KG1 (cell line): ENCODE results near the gene RNU2-1.
"Not testable (repeated sequence)": the region's sequence is repeated elsewhere in the genome, so short reads cannot be mapped to it uniquely, and the experiment has no call there.

Experiments
- DNase-seq: peaks from one replicate; lab custom pipeline; 2025; lab: John Stamatoyannopoulos, UW

Gene RNU2-1

DNA sequence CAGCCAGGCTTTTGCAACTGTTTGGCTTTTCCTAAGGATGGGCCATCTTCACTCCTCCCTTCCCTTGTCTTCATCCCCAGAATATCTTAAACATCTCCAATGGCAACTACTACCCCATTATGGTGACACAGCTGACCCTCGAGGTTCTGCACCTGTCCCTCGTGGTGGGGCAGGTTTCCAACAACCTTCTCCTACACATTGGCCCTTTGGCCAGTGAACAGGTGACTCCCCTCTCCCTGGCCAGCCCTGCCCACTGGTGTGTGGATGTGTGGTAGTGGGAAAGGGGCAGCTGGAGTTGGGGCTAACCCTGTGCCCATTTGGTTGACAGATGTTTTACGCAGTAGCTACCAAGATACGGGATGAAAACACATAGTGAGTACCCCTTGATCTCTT, 17.4 kb downstream of the RNU2-1 start:
- DNase-seq: no peak

DNA sequence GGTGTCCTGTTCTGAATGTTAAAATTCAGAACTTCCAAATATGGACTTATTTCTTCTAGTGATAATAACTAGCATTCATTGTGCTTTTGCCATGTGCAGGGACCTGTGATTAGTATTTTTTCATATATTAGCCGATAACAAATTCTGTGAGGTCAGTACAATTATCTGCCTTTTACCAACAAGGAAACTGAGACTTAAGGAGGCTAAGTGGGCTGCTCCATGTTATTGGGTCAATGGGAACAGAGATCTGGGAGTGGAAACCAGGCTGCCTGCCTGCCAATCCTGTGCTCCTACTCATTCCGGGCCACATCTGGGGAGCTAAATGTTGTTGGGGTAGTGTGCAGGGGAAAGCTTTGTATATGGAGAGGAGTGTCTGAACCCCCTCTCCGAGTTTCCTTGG, 18.4 kb downstream of the RNU2-1 start:
- DNase-seq: no peak

DNA sequence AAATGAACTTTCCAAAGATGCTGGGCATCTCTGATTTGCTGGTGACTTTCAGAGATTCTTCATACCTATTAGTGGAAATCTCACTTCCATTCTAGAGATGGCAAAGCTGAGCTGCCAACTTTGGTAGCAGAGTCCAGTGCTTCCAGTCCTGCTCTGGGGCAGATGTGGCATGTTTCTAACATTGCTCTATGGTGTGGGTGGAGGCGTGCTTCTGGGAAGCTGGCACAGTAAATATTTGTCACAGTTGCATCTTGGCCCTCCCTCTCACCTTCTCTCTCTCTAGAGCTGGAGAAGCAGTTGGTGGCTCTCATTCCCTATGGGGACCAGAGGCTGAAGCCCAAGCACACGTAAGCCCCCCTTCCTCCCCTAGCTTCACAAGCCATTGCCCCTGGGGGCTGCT, 20.2 kb downstream of the RNU2-1 start:
- no peak for DNase-seq

DNA sequence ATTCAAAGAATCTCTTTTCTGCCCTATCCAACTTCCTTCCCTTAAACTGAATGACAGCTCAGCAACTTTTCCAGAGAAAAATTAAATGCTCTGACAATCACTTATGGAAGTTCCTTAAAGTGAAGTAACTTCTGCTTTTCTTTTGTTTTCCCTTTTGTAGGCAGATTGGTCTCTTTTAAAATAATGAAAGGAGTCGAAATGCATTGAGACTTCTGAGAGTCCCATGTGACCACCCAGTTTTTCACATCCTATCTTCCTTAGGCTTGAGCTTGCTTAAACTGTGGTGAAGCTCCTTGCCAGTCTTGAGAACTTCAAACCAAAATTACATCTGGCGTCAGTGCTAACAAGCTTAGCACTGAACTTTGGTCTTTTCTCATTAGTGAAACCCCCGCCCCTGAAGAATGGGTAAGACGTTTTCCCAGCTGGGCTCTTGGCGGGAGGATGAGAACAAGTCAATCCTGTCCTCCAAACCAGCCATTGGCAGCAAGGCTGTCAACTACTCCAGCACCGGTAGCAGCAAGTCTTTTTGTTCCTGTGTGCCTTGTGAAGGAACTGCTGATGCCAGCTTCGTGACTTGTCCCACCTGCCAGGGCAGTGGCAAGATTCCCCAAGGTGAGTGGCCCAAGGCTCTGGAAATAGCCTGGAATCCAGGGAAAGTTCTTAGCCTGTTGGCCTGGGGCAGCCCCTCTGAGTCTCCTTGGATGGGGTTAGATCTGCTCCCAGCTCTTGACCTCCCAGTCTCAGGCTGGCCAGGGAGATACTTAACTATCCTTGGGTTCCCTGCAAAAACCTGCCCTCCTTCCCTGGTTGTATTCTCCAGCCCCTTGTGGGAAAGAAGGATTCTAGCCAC, 20.9 kb downstream of the RNU2-1 start:
- DNase-seq: no peak

DNA sequence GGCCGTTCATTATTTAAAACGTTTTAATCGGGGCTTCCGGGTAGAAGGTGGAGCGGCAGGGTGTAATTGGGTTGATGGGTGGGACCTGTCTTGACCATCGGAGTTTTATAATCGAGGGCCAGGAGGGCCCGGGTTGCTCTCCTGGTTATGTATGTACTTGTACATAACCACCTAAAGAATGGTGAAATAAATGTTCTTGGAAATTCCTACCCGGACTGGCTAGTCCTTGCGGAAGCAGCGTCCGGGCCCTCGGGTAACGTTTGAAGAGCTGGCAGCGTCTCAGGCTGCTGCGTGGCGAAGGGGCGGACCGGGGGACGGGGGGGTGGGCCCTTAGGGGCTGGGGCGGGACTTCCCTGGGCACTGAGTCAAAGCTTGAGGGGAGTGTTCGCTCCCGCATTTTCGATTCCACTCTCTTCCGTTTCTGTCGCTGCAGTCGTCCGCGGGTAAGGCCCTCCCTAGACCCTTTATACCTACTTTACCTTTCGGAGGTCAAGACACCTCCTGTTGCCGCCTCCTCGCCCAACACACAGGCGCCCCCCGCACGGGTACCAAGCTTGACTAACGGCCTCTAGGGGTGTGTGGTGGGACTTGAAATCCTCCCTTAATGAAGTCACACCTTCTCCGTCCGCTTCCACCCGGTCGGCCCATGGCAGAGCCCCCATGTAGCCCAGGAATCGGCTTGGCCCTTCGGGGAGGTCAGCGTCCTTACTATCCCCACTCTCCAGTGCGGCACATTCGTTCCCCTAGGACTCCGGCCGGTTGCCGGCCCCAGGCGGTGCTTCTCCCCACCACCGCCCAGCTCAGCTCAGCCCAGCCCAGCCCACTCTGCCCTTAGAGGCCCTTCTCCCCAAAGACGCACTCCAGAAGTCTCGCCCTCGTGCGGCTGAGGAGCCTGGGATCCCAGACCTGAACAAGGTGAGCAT, 22.0 kb downstream of the RNU2-1 start, which contains the start of gene TMEM106A:
TSS of gene TMEM106A (plus strand) at position 396 of the 923 bp plus-strand sequence. CDS start 1,167 bp downstream, outside the sequence.
- DNase-seq: peak; percentile 89

DNA sequence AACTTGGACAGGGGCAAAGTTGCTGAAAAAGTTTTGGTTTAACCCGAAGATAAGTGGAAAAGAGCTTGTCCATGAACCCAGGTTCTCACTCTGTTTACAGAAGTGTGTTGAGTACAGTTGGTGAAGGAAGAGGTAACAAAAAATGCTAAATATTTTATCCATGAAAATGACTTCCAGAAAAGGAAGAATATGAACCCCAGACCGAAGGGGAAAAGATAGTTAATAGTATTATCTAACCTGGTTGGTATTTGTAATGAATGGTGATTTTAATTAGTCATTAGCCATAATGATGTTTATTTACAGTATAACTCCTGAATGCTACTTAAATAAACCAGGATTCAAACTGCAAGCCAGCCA, 22.7 kb downstream of the RNU2-1 start:
- no peak for DNase-seq

DNA sequence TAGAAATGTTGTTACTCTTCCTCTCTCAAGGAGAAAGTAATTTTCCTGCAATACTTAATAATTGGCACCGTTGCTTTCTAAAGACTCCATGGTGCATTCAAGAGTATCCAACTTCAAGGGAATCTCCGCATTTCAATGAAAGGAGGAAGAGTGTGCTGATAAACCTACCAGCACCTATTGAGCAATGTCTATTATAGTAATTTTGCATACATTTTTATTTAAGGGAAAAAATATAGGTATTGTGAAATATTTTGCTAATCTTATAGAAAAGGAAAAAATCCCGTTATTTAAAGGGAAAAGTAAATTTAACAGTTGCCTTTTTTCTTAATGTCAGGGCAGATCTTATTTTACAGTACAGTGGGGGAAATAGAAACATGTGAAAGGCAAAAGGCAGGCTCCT, 23.2 kb downstream of the RNU2-1 start:
- DNase-seq: no peak

DNA sequence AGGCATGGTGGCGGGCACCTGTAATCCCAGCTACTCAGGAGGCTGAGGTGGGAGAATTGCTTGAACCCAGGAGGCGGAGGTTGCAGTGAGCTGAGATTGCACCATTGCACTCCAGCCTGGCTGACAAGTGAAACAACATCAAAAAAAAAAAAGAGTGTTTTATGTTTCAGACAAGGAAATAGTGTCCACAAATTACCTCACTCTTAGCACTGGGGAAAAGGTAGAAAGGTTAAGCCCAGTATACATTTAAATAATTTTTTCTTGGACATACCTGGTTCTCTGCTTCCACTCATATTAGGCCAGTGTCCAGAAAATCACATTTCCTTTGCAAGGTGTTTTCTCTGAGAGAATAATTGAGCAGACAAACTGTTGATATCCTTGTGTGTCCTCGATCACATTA, 30.8 kb downstream of the RNU2-1 start:
- not testable (repeated sequence) for DNase-seq

DNA sequence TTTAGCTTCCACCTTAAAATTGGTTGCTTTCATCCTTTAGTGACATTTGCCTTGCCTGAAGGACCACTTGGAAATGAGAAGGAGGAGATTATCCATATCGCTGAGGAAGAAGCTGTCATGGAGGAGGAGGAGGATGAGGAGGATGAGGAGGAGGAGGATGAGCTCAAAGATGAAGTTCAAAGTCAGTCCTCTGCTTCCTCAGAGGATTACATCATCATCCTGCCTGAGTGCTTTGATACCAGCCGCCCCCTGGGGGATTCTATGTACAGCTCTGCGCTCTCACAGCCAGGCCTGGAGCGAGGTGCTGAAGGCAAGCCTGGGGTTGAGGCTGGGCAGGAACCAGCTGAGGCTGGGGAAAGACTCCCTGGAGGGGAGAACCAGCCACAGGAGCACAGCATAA, 33.6 kb downstream of the RNU2-1 start:
- no peak for DNase-seq

DNA sequence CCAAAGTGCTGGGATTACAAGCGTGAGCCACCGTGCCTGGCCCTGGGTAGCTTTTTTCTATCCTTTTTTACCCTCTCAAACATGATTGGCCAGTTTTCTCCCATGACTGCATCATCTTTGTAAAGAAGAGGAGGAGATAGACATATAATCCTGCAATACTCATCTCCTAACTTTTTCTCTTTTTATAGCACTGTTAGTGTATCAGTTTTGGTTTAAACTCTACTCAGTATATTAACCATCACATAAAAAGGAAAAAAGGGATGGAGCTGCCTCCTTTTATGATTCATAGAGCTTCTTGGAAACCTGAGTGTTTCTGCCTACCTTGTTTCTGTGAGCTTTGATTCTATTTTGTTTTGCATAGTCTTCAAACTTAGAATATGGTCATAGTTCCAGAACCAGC, 34.1 kb downstream of the RNU2-1 start:
- DNase-seq: no peak

DNA sequence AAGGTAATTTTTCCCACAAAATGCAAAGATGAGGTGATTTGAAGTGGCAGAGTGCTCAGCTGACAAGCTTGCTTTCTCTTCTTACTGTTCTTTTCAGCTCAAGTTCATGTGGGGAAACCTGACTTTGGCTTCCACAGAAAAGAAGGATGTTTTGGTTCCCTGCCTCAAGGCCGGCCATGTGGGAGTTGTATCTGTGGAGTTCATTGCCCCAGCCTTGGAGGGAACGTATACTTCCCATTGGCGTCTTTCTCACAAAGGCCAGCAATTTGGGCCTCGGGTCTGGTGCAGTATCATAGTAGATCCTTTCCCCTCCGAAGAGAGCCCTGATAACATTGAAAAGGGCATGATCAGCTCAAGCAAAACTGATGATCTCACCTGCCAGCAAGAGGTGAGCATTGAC, 40.5 kb downstream of the RNU2-1 start:
- no peak for DNase-seq

DNA sequence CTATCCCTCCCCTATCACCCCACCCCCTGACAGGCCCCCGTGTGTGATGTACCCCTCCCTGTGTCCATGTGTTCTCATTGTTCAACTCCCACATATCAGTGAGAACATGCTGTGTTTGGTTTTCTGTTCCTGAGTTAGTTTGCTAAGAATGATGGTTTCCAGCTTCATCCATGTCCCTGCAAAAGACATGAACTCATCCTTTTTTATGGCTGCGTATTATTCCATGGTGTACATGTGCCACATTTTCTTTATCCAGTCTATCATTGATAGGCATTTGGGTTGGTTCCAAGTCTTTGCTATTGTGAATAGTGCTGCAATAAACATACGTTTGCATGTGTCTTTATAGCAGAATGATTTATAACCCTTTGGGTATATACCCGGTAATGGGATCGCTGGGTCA, 47.1 kb downstream of the RNU2-1 start:
- DNase-seq: not testable (repeated sequence)

DNA sequence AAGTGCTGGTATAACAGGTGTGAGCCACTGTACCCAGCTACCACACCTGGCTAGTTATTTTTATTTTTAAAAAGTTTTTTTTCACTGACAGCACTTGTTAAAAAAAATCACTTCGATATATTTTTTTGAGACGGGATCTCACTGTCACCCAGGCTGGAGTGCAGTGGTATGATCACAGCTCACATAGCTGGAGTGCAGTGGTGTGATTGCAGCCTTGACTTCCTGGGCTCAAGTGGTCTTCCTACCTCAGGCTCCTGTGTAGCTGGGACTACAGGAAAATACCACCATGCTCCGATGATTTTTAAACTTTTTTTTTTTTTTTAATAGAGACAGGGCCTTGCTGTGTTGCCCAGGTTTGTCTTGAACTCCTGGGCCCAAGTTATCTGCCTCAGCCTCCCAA, 49.9 kb downstream of the RNU2-1 start:
- DNase-seq: no peak
